Measurements from ENCODE around the gene FBXL16.

DNA sequence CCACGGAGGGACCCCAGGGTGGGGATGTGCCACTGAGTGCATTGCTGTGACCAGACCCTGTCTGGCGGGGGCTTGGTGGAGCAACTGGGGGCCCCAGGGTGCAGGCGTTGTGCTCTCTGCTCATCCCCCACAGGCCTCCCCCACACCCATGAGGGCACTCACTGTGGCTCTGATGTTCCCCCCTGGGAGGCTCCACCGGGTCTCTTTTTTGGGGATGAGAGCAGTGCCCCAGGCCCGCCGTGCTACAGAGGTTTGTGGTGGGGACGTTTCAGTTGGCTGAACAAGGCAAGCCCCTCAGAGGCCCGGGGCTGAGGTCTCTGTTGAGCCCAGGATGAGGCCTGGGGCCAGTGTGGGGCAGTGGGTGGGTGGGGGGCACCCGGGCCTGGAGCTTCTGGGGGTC, 18.1 kb upstream of the FBXL16 start:
- TF ChIP-seq, protein P1, sequence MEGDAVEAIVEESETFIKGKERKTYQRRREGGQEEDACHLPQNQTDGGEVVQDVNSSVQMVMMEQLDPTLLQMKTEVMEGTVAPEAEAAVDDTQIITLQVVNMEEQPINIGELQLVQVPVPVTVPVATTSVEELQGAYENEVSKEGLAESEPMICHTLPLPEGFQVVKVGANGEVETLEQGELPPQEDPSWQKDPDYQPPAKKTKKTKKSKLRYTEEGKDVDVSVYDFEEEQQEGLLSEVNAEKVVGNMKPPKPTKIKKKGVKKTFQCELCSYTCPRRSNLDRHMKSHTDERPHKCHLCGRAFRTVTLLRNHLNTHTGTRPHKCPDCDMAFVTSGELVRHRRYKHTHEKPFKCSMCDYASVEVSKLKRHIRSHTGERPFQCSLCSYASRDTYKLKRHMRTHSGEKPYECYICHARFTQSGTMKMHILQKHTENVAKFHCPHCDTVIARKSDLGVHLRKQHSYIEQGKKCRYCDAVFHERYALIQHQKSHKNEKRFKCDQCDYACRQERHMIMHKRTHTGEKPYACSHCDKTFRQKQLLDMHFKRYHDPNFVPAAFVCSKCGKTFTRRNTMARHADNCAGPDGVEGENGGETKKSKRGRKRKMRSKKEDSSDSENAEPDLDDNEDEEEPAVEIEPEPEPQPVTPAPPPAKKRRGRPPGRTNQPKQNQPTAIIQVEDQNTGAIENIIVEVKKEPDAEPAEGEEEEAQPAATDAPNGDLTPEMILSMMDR (tag by site-specific recombination; IDR thresholded peaks at IDR 0.05): no peak
- TF ChIP-seq, protein P2, sequence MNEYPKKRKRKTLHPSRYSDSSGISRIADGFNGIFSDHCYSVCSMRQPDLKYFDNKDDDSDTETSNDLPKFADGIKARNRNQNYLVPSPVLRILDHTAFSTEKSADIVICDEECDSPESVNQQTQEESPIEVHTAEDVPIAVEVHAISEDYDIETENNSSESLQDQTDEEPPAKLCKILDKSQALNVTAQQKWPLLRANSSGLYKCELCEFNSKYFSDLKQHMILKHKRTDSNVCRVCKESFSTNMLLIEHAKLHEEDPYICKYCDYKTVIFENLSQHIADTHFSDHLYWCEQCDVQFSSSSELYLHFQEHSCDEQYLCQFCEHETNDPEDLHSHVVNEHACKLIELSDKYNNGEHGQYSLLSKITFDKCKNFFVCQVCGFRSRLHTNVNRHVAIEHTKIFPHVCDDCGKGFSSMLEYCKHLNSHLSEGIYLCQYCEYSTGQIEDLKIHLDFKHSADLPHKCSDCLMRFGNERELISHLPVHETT (tag by site-specific recombination; IDR thresholded peaks at IDR 0.05): no peak
- TF ChIP-seq BCL11A (tag by site-specific recombination; IDR thresholded peaks at IDR 0.05; ENCODE audit: low read depth) (no peak), ZNF621 (tag by site-specific recombination; IDR thresholded peaks at IDR 0.05) (no peak), ZBTB21 (tag by site-specific recombination; IDR thresholded peaks at IDR 0.05) (no peak)
- TF ChIP-seq, protein P3, sequence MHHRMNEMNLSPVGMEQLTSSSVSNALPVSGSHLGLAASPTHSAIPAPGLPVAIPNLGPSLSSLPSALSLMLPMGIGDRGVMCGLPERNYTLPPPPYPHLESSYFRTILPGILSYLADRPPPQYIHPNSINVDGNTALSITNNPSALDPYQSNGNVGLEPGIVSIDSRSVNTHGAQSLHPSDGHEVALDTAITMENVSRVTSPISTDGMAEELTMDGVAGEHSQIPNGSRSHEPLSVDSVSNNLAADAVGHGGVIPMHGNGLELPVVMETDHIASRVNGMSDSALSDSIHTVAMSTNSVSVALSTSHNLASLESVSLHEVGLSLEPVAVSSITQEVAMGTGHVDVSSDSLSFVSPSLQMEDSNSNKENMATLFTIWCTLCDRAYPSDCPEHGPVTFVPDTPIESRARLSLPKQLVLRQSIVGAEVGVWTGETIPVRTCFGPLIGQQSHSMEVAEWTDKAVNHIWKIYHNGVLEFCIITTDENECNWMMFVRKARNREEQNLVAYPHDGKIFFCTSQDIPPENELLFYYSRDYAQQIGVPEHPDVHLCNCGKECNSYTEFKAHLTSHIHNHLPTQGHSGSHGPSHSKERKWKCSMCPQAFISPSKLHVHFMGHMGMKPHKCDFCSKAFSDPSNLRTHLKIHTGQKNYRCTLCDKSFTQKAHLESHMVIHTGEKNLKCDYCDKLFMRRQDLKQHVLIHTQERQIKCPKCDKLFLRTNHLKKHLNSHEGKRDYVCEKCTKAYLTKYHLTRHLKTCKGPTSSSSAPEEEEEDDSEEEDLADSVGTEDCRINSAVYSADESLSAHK (tag by site-specific recombination; IDR thresholded peaks at IDR 0.05): no peak

Data from HEK293 (cell line).